HepG2 (cell line): Measurements from ENCODE around the gene CKMT2. TPM values are rescaled to one million over a fixed set of nuclear protein-coding genes. Genes with fewer than 3 reads are reported as not detected.

Experiments used
- ATAC-seq: fragments of 200-7000 bp; cut with Tn5 transposase; 3 replicates; pipeline ENCODE4 v1.9.1; 2020; ENCODE audit warnings: mild to moderate bottlenecking, moderate library complexity
- BruUV-seq: library from RNA; stranded (reverse); fragments of 400-500 nt; replicated peaks from 2 replicates; lab custom pipeline; 2021; lab: Mats Ljungman, UMichigan
- CTCF ChIA-PET: fragments of 300-600 bp; formaldehyde crosslinking; extraction: SDS; loops from one replicate; lab custom pipeline; 2021; ENCODE audit warnings: low total read pairs, inconsistent platforms, low intra/inter-chr PET ratio; lab: Yijun Ruan, JAX
- POLR2A ChIA-PET: fragments of 350-600 bp; sonication (Branson Sonifier 250); formaldehyde crosslinking; loops from one replicate; lab custom pipeline; 2020; ENCODE audit warnings: antibody characterized with exemption, inconsistent platforms; lab: Yijun Ruan, JAX
- DNase-seq: peaks from one replicate; pipeline ENCODE4 v3.0.0-alpha.2; 2015; ENCODE audit warnings: low spot score
- FAIRE-seq: peaks from 3 replicates; lab custom pipeline; 2011; peaks lifted over from hg19 to GRCh38; lab: Jason Lieb, UNC
- H2AFZ ChIP-seq: one replicate; pipeline ENCODE4 v1.6.1; 2011; ENCODE audit warnings: low read length, inconsistent platforms
- H3K27ac ChIP-seq: fragments of 300-600 bp; 3 replicates; pipeline ENCODE4 v1.8.0; 2011; ENCODE audit warnings: mixed run types, mild to moderate bottlenecking, mixed read lengths, low read length, inconsistent platforms; ENCODE audit not compliant: insufficient read depth; ENCODE audit errors: extremely low read length
- H3K27me3 ChIP-seq, 2 experiments: fragments of 200-600 bp in 1 of 2; 2 replicates in 1 of 2; 3 replicates in 1 of 2; pipeline versions ENCODE4 v1.6.0 to v1.8.0; 2011; ENCODE audit warnings: low read length in 2 of 2, mild to moderate bottlenecking in 2 of 2, moderate library complexity in 2 of 2, inconsistent platforms in 1 of 2; ENCODE audit not compliant: insufficient read depth in 2 of 2, control insufficient read depth in 1 of 2
- H3K36me3 ChIP-seq, 2 experiments: fragments of 200-600 bp in 1 of 2; replicated peaks in 1 of 2; 2 replicates in 1 of 2; 3 replicates in 1 of 2; pipeline versions ENCODE4 v1.5.1 to v1.8.0; 2011; ENCODE audit warnings: low read length in 2 of 2, inconsistent platforms in 1 of 2; ENCODE audit not compliant: insufficient read depth in 2 of 2, control insufficient read depth in 1 of 2
- H3K4me1 ChIP-seq: 2 replicates; pipeline ENCODE4 v1.5.1; 2012; ENCODE audit warnings: low read length, inconsistent platforms; ENCODE audit not compliant: insufficient read depth
- H3K4me2 ChIP-seq: 2 replicates; pipeline ENCODE4 v1.6.0; 2011; ENCODE audit warnings: low read depth, low read length, inconsistent platforms
- H3K4me3 ChIP-seq, 3 experiments: fragments of 200-600 bp in 1 of 3; sonication (generic), shearing (Covaris generic) in 1 of 3; replicated peaks in 1 of 3; 2 replicates each; pipeline ENCODE4 v1.5.1; 2011 to 2016; ENCODE audit warnings: low read length in 3 of 3, inconsistent platforms in 2 of 3, low read depth in 2 of 3, mild to moderate bottlenecking in 2 of 3, control low read depth in 1 of 3, mixed read lengths in 1 of 3; ENCODE audit not compliant: insufficient read depth in 1 of 3
- H3K79me2 ChIP-seq: one replicate; pipeline ENCODE4 v1.6.1; 2011; ENCODE audit warnings: low read length, inconsistent platforms; ENCODE audit not compliant: insufficient read depth
- H3K9ac ChIP-seq: 2 replicates; pipeline ENCODE4 v1.6.0; 2011; ENCODE audit warnings: mild to moderate bottlenecking, low read depth, low read length, inconsistent platforms; ENCODE audit not compliant: insufficient read depth
- H3K9me3 ChIP-seq: 2 replicates; pipeline ENCODE4 v1.5.1; 2012; ENCODE audit warnings: mild to moderate bottlenecking, low read length
- H4K20me1 ChIP-seq: 2 replicates; pipeline ENCODE4 v1.6.0; 2011; ENCODE audit warnings: inconsistent platforms, mild to moderate bottlenecking, low read length, moderate library complexity; ENCODE audit not compliant: insufficient read depth
- CREM ChIP-seq, 2 experiments: sonication (generic) in 1 of 2; formaldehyde crosslinking in 1 of 2; IDR thresholded peaks; 2 replicates each; pipeline versions ENCODE4 v1.4.0 to v1.6.1; 2016 to 2020; ENCODE audit warnings: antibody characterized with exemption in 1 of 2, mild to moderate bottlenecking in 1 of 2, missing genetic modification reagents in 1 of 2
- IKZF4 ChIP-seq: sonication (generic); formaldehyde crosslinking; IDR thresholded peaks from 2 replicates; pipeline ENCODE4 v1.5.1; 2020; ENCODE audit warnings: borderline replicate concordance, mild to moderate bottlenecking, low read depth, missing genetic modification reagents; ENCODE audit errors: not compliant biosample characterization
- MAF1 ChIP-seq: sonication (generic); formaldehyde crosslinking; IDR thresholded peaks from 2 replicates; pipeline ENCODE4 v1.5.0; 2020; ENCODE audit warnings: missing genetic modification reagents, borderline replicate concordance
- MLLT10 ChIP-seq: sonication (generic); formaldehyde crosslinking; IDR thresholded peaks from 2 replicates; pipeline ENCODE4 v1.4.0; 2020; ENCODE audit warnings: missing genetic modification reagents
- SP2 ChIP-seq: sonication (generic); formaldehyde crosslinking; IDR thresholded peaks from 2 replicates; pipeline ENCODE4 v1.5.1; 2020; ENCODE audit warnings: mild to moderate bottlenecking, missing genetic modification reagents
- WGBS: methylation state at CpG from one replicate; pipeline ENCODE4 v1.1.6; 2017; ENCODE audit warnings: low lambda C conversion rate; 5-methylcytosine and 5-hydroxymethylcytosine counted together
- in situ Hi-C: cut with HindIII; loops from 2 replicates; pipeline ENCODE4 v1.10.0; 2017; ENCODE audit warnings: low pct_unique_long_range_greater_than_20kb; ENCODE audit not compliant: extremely low pct_ligation_motif_present
- intact Hi-C: fragments of 100-400 bp; cut with micrococcal nuclease; formaldehyde crosslinking; loops from one replicate; pipeline ENCODE4 v1.10.0; 2022; ENCODE audit not compliant: unreplicated experiment
- polyA plus RNA-seq, 8 experiments: library from polyadenylated mRNA; depleted of rRNA in 3 of 8; stranded (reverse) in 7 of 8; unstranded in 1 of 8; fragments of >200 nt; fragmentation: Illumina TruSeq in 4 of 8; extraction: Trizol in 4 of 8; gene quantifications; 2 replicates each; pipeline versions ENCODE4 v1.2.1 to v1.2.3, GENCODE V29; 2011 to 2016; ENCODE audit warnings: low read depth in 4 of 8, missing spikeins in 1 of 8, mixed read lengths in 1 of 8; ENCODE audit not compliant: insufficient read depth in 1 of 8
- total RNA-seq, 5 experiments: library from RNA; depleted of rRNA; stranded (reverse); fragments of >200 nt; fragmentation: Illumina TruSeq; extraction: Trizol; gene quantifications; 2 replicates each; pipeline ENCODE4 v1.2.3, GENCODE V29; 2016; ENCODE audit warnings: low read depth in 1 of 5
- TF ChIP-seq, protein P1 (sequence below): IDR thresholded peaks from 2 replicates; pipeline ENCODE4 v1.6.1; 2016; ENCODE audit warnings: missing compliant biosample characterization, missing genetic modification reagents, borderline replicate concordance
- TF ChIP-seq, protein P2 (sequence below): sonication (generic); formaldehyde crosslinking; IDR thresholded peaks from 2 replicates; pipeline ENCODE4 v1.4.0; 2020; ENCODE audit warnings: mild to moderate bottlenecking, missing genetic modification reagents

The CKMT2 gene
- total and polyA plus RNA-seq, 2 of the 13 experiments (the other 11 are each of a cell fraction or from before 2014, with no cell fraction given): 1.2 to 8.8 TPM

DNA sequence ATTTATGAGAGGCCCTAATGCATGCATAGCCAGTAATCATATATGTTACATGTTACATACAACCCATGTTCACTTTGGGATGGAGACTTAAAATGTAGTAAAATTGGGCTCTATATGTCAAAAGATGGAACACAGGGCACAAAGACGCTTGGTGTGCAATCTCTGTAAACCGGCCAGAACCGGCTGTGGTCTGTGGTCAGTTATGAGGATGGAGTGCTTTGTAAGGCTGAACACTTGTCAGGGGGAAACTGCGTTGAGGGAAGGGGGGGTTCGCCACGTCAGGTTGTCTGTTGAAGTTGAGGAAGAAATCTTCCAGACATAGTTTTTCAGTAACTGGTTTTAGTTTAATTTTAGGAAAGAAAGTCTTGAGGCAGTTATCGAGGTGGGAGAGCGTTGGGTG is 2.7 kb upstream of the CKMT2 start:
- no peaks in the 10 kb centered on the region for H3K27me3 ChIP-seq
- peaks cover 4 to 7% of the 10 kb centered on the region in 2 experiments; a peak in 2 of 5 replicates for H3K36me3 ChIP-seq
- in situ Hi-C loops (no loop called here), intact Hi-C loops (loop anchor here (5.0 kb wide), 1 partner anchor 72 kb away; the partner anchor contains the start of gene ZCCHC9)
- no peaks in the 10 kb centered on the region for H3K9me3 ChIP-seq
- WGBS: 89% methylated on average over 8 of the region's 8 CpGs
- H4K20me1 ChIP-seq: no peaks in the 10 kb centered on the region
- no TSS peak for BruUV-seq
- H3K4me1 ChIP-seq: peaks cover 31% of the 10 kb centered on the region
- FAIRE-seq (no peak), DNase-seq (no peak), ATAC-seq (no peak)
- H3K4me2 ChIP-seq: no peak overlapping the region
- TF ChIP-seq, protein P1, sequence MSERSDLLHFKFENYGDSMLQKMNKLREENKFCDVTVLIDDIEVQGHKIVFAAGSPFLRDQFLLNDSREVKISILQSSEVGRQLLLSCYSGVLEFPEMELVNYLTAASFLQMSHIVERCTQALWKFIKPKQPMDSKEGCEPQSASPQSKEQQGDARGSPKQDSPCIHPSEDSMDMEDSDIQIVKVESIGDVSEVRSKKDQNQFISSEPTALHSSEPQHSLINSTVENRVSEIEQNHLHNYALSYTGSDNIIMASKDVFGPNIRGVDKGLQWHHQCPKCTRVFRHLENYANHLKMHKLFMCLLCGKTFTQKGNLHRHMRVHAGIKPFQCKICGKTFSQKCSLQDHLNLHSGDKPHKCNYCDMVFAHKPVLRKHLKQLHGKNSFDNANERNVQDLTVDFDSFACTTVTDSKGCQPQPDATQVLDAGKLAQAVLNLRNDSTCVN (CRISPR knock-in tag): no peak
- TF ChIP-seq MAF1 (CRISPR knock-in tag): no peak
- TF ChIP-seq, protein P2, sequence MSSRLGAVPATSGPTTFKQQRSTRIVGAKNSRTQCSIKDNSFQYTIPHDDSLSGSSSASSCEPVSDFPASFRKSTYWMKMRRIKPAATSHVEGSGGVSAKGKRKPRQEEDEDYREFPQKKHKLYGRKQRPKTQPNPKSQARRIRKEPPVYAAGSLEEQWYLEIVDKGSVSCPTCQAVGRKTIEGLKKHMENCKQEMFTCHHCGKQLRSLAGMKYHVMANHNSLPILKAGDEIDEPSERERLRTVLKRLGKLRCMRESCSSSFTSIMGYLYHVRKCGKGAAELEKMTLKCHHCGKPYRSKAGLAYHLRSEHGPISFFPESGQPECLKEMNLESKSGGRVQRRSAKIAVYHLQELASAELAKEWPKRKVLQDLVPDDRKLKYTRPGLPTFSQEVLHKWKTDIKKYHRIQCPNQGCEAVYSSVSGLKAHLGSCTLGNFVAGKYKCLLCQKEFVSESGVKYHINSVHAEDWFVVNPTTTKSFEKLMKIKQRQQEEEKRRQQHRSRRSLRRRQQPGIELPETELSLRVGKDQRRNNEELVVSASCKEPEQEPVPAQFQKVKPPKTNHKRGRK (CRISPR knock-in tag): no peak
- no peak for TF ChIP-seq IKZF4 (CRISPR knock-in tag)
- no peak for TF ChIP-seq CREM (IDR thresholded peaks at IDR 0.05)
- no peak for TF ChIP-seq CREM (CRISPR knock-in tag; IDR thresholded peaks at IDR 0.05)
- TF ChIP-seq MLLT10 (CRISPR knock-in tag): no peak
- TF ChIP-seq SP2 (CRISPR knock-in tag): no peak
- POLR2A ChIA-PET: no interaction called here
- CTCF ChIA-PET: no interaction called here
- no peak overlapping the region for H3K4me3 ChIP-seq
- no peaks in the 10 kb centered on the region for H3K79me2 ChIP-seq
- H2AFZ ChIP-seq: no peak overlapping the region
- no peak overlapping the region for H3K27ac ChIP-seq
- no peak overlapping the region for H3K9ac ChIP-seq
